ENCODE measurements around the gene CABCOCO1.

DNA sequence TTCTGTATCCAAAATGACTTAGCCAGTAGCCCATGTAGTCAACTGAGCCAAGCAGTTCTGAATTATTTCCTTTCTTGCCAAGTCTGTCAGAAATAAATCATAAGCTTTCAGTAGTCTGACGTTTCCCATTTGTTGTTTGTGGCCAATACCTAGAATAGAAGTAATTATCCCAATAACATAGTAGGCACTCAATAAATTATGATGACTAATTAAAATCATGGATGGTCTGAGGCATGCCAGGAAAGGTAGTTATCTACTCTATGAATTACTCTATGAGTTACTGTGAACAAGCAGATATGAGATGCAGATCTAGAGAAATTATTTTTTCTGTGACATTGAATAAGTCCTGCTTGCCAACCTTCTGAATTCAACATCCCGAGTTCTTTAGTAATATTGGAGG, 2.3 kb downstream of the CABCOCO1 start:
- TF ChIP-seq POLR2AphosphoS5 (IDR thresholded peaks at IDR 0.05; ENCODE audit: low read depth, low read length): no peak
- TF ChIP-seq, protein P1, sequence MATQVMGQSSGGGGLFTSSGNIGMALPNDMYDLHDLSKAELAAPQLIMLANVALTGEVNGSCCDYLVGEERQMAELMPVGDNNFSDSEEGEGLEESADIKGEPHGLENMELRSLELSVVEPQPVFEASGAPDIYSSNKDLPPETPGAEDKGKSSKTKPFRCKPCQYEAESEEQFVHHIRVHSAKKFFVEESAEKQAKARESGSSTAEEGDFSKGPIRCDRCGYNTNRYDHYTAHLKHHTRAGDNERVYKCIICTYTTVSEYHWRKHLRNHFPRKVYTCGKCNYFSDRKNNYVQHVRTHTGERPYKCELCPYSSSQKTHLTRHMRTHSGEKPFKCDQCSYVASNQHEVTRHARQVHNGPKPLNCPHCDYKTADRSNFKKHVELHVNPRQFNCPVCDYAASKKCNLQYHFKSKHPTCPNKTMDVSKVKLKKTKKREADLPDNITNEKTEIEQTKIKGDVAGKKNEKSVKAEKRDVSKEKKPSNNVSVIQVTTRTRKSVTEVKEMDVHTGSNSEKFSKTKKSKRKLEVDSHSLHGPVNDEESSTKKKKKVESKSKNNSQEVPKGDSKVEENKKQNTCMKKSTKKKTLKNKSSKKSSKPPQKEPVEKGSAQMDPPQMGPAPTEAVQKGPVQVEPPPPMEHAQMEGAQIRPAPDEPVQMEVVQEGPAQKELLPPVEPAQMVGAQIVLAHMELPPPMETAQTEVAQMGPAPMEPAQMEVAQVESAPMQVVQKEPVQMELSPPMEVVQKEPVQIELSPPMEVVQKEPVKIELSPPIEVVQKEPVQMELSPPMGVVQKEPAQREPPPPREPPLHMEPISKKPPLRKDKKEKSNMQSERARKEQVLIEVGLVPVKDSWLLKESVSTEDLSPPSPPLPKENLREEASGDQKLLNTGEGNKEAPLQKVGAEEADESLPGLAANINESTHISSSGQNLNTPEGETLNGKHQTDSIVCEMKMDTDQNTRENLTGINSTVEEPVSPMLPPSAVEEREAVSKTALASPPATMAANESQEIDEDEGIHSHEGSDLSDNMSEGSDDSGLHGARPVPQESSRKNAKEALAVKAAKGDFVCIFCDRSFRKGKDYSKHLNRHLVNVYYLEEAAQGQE (IDR thresholded peaks at IDR 0.05; ENCODE audit: insufficient read depth in 1 of 2, low read depth in 2 of 2, low read length in 2 of 2): no peak

All from PFSK-1 (cell line).